WERI-Rb-1 (cell line): ENCODE measurements around the gene USP2.
A peak's percentile ranks its signal among the peaks of the same experiment; 100 is the strongest.

Experiments used
- DNase-seq: peaks from one replicate; pipeline ENCODE4 v3.0.0-alpha.2; 2020
- H3K27ac ChIP-seq: fragments of 250-450 bp; sonication (Bioruptor Pico); 2 replicates; pipeline ENCODE4 v1.5.1; 2020; ENCODE audit warnings: mild to moderate bottlenecking, moderate library complexity
- H3K27me3 ChIP-seq: fragments of 250-450 bp; sonication (Bioruptor Pico); 2 replicates; pipeline ENCODE4 v1.5.1; 2021; ENCODE audit warnings: mild to moderate bottlenecking, low read depth, moderate library complexity; ENCODE audit not compliant: insufficient read depth, severe bottlenecking
- H3K36me3 ChIP-seq: fragments of 250-450 bp; sonication (Bioruptor Pico); 2 replicates; pipeline ENCODE4 v1.5.1; 2020; ENCODE audit warnings: mild to moderate bottlenecking, moderate library complexity
- H3K4me3 ChIP-seq: 2 replicates; pipeline ENCODE4 v1.5.1; 2011; ENCODE audit warnings: low read depth, mild to moderate bottlenecking, control low read depth, low read length
- H3K9me3 ChIP-seq: fragments of 250-450 bp; sonication (Bioruptor Pico); 2 replicates; pipeline ENCODE4 v1.5.1; 2021; ENCODE audit warnings: mild to moderate bottlenecking, moderate library complexity; ENCODE audit not compliant: severe bottlenecking
- TF ChIP-seq, protein P1 (sequence below): IDR thresholded peaks from 2 replicates; pipeline ENCODE4 v1.5.1; 2011; ENCODE audit warnings: low read depth, mild to moderate bottlenecking, control low read depth, inconsistent platforms, low read length

Gene USP2

DNA sequence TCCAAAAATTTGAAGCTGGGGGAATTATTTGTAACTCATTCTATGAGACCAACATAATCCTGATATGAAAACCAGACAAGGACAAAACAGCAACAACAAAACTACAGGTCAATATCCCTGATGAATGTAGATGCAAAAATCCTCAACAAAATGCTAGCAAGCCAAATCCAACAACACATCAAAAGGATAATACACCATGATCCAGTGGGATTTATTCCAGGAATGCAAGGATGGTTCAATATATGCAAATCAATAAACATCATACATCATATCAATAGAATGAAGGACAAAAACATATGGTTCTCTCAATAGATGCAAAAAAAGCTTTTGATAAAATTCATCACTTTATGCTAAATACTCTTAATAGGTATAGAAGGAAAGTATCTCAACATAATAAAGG is 19.4 kb upstream of the USP2 start:
- H3K9me3 ChIP-seq: peaks cover 10% of the 10 kb centered on the region
- no peaks in the 10 kb centered on the region for H3K27me3 ChIP-seq
- no peak overlapping the region for H3K4me3 ChIP-seq
- TF ChIP-seq, protein P1, sequence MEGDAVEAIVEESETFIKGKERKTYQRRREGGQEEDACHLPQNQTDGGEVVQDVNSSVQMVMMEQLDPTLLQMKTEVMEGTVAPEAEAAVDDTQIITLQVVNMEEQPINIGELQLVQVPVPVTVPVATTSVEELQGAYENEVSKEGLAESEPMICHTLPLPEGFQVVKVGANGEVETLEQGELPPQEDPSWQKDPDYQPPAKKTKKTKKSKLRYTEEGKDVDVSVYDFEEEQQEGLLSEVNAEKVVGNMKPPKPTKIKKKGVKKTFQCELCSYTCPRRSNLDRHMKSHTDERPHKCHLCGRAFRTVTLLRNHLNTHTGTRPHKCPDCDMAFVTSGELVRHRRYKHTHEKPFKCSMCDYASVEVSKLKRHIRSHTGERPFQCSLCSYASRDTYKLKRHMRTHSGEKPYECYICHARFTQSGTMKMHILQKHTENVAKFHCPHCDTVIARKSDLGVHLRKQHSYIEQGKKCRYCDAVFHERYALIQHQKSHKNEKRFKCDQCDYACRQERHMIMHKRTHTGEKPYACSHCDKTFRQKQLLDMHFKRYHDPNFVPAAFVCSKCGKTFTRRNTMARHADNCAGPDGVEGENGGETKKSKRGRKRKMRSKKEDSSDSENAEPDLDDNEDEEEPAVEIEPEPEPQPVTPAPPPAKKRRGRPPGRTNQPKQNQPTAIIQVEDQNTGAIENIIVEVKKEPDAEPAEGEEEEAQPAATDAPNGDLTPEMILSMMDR: no peak
- H3K27ac ChIP-seq: no peak overlapping the region
- H3K36me3 ChIP-seq: no peaks in the 10 kb centered on the region
- no peak for DNase-seq

DNA sequence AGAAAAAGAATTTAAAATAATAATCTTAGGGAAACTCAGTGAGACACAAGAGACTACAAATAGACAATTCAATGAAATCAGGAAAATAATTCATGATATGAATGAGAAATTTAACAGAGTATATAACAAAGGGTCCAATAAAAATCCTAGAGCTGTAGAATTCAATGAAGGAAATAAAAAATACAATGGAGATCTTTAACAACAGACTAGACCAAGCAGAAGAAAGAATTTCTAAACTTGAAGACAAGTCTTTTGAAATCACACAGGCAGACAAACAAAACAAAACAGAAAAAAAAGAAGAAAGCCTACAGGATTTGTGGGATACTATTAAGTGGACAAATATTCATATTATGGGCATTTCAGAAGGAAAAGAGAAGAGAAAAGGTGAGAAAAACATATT is 16.2 kb upstream of the USP2 start:
- peaks cover 10% of the 10 kb centered on the region for H3K9me3 ChIP-seq
- no peak for DNase-seq
- TF ChIP-seq, protein P1: no peak
- no peaks in the 10 kb centered on the region for H3K27me3 ChIP-seq
- no peaks in the 10 kb centered on the region for H3K36me3 ChIP-seq
- no peak overlapping the region for H3K4me3 ChIP-seq
- no peak overlapping the region for H3K27ac ChIP-seq

DNA sequence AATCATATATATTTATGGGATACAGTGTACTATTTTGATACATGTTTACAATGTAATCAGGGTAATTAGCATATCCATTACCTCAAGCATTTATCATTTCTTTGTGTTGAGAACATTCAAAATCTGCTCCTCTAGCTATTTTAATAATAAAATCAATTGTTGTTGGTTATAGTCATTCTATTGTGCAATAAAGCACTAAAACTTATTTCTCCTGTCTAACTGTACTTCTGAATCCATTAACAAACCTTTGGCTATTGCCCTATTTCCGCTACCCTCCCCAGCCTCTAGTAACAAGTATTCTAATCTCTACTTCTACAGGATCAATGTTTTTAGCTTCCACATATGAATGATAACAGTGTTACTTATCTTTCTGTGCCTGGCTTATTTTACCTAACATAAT is 15.3 kb upstream of the USP2 start:
- DNase-seq: no peak
- no peak overlapping the region for H3K27ac ChIP-seq
- no peaks in the 10 kb centered on the region for H3K36me3 ChIP-seq
- TF ChIP-seq, protein P1: no peak
- peaks cover 10% of the 10 kb centered on the region for H3K9me3 ChIP-seq
- no peak overlapping the region for H3K4me3 ChIP-seq
- H3K27me3 ChIP-seq: no peaks in the 10 kb centered on the region

DNA sequence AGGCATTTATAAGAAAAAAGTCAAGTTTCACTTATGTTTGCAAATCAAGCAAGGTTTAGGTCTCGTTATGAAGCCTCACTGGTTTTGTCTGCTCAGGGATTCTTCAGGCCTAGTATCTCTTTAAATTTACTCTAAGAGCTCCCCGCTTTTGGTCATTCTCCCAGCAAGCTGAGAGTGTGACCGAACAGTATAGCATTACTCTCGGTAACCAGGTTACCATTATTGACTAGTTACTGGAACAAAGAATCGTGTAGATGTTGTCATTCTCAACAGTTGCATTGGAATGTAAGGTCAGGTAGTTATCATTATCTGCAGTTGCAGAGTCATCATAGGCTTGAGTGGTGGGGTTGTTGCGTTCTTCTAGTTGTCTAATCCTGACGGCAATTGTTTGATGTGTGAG is 9.8 kb upstream of the USP2 start:
- Histone ChIP-seq H3K9me3 (no peaks in the 10 kb centered on the region), H3K36me3 (no peaks in the 10 kb centered on the region), H3K27me3 (no peaks in the 10 kb centered on the region), H3K27ac (no peak overlapping the region), H3K4me3 (no peak overlapping the region)
- no peak for DNase-seq
- TF ChIP-seq, protein P1: no peak

DNA sequence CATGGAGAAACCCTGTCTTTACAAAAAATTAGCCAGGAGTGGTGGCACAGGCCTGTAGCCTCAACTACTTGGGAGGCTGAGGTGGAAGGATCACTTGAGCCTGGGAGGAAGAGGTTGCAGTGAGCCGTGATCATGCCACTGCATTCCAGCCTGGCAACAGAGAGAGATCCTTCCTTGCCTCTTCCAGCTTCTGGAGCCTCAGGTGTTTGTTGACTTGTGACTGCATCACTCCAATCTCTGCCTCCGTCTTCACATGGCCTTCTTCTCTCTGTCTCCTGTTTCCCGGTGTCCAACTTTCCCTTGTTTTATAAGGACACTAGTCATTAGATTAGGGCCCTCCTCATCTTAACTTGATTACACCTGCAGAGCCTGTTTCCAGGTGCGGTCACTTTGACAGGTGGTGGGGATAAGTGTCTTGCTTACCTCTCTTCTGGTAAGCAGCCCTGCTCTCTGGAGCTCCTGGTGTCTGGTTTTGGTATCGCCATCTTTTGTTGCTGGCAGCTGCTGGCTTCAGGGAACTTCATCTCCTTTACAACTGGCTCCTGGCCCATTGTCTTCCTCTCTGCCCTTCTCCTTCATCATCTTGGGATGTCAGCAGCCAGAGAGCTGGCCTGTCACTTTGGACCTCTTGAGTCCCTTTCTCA is 8.2 kb upstream of the USP2 start:
- no peak overlapping the region for H3K4me3 ChIP-seq
- no peak overlapping the region for H3K27ac ChIP-seq
- no peaks in the 10 kb centered on the region for H3K9me3 ChIP-seq
- no peaks in the 10 kb centered on the region for H3K27me3 ChIP-seq
- no peaks in the 10 kb centered on the region for H3K36me3 ChIP-seq
- TF ChIP-seq, protein P1: peak; percentile 66
- DNase-seq: peak; percentile 61

DNA sequence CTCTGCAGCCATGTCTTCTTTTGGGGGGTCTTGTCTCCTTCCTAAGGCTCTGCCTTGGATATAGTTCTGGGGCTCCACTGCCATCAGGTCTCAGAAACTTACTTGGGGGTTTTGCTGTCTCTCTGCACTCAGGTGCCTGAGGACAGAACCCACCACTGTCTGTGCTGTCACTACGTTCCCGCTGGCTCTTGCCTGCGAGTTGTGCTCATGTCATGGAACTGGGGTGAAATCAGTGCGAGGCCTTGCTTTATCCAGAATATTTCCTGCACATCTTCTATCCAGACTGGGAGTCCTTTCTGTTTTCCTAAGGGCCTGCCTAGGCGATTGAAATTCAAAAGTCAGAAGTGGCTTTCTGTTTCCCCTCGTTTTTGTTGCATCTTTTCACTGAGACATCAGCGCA is 6.6 kb upstream of the USP2 start:
- Histone ChIP-seq H3K27me3 (peaks cover 3% of the 10 kb centered on the region), H3K4me3 (no peak overlapping the region), H3K36me3 (no peaks in the 10 kb centered on the region), H3K27ac (no peak overlapping the region), H3K9me3 (no peaks in the 10 kb centered on the region)
- TF ChIP-seq, protein P1: no peak
- DNase-seq: no peak
